GM12878 (cell line): ENCODE measurements around the gene TCEA2. TPM values are rescaled to one million over a fixed set of nuclear protein-coding genes. Genes with fewer than 3 reads are reported as not detected.

Source experiments
- ATAC-seq: fragments of 200-7000 bp; cut with Tn5 transposase; 3 replicates; pipeline ENCODE4 v1.9.1; 2020; ENCODE audit warnings: mild to moderate bottlenecking, moderate library complexity
- BruUV-seq: library from RNA; stranded (reverse); fragments of 400-500 nt; replicated peaks from 2 replicates; lab custom pipeline; 2021; lab: Mats Ljungman, UMichigan
- CTCF ChIA-PET: fragments of 300-600 bp; sonication (Branson Sonifier 250); formaldehyde crosslinking; extraction: SDS; loops from one replicate; lab custom pipeline; 2021; ENCODE audit warnings: inconsistent platforms; lab: Yijun Ruan, JAX
- POLR2A ChIA-PET: fragments of 350-600 bp; formaldehyde crosslinking; extraction: SDS; loops from one replicate; lab custom pipeline; 2021; ENCODE audit warnings: inconsistent platforms; lab: Charles Lee
- RAD21 ChIA-PET: fragments of 300-600 bp; sonication (Branson Sonifier 250); formaldehyde crosslinking; loops from one replicate; lab custom pipeline; 2023; ENCODE audit warnings: antibody characterized with exemption; ENCODE audit not compliant: unreplicated experiment; lab: Charles Lee
- SMC1A ChIA-PET: fragments of 300-600 bp; sonication (Branson Sonifier 250); formaldehyde crosslinking; loops from one replicate; lab custom pipeline; 2023; ENCODE audit not compliant: unreplicated experiment, uncharacterized antibody; lab: Charles Lee
- DNase-seq: peaks from one replicate; pipeline ENCODE4 v3.0.0-alpha.2; 2011; ENCODE audit warnings: low read depth, low spot score
- FAIRE-seq: peaks from 3 replicates; lab custom pipeline; 2011; peaks lifted over from hg19 to GRCh38; lab: Jason Lieb, UNC
- H2AFZ ChIP-seq: 2 replicates; pipeline ENCODE4 v1.6.0; 2011; ENCODE audit warnings: low read depth, low read length, control low read depth; ENCODE audit not compliant: control insufficient read depth
- H3K27ac ChIP-seq: 2 replicates; pipeline ENCODE4 v1.5.1; 2011; ENCODE audit warnings: control low read depth; ENCODE audit not compliant: control insufficient read depth, insufficient read depth
- H3K27me3 ChIP-seq, 2 experiments: replicated peaks in 1 of 2; 2 replicates each; pipeline versions ENCODE4 v1.6.0 to v1.6.1; 2011; ENCODE audit warnings: low read length in 1 of 2; ENCODE audit not compliant: control insufficient read depth in 2 of 2, insufficient read depth in 2 of 2
- H3K36me3 ChIP-seq, 2 experiments: 2 replicates each; pipeline ENCODE4 v1.5.1; 2011; ENCODE audit warnings: low read length in 1 of 2; ENCODE audit not compliant: control insufficient read depth in 2 of 2, insufficient read depth in 2 of 2
- H3K4me1 ChIP-seq: 2 replicates; pipeline ENCODE4 v1.6.1; 2011; ENCODE audit warnings: mild to moderate bottlenecking, low read length, moderate library complexity, mixed read lengths; ENCODE audit not compliant: control insufficient read depth, insufficient read depth
- H3K4me2 ChIP-seq: 2 replicates; pipeline ENCODE4 v1.6.0; 2011; ENCODE audit warnings: control low read depth; ENCODE audit not compliant: control insufficient read depth, insufficient read depth
- H3K4me3 ChIP-seq: fragments of 200-600 bp; sonication (generic); 2 replicates; pipeline ENCODE4 v1.5.1; 2016
- H3K79me2 ChIP-seq: 2 replicates; pipeline ENCODE4 v1.6.0; 2011; ENCODE audit warnings: low read length; ENCODE audit not compliant: control insufficient read depth, insufficient read depth
- H3K9ac ChIP-seq: 2 replicates; pipeline ENCODE4 v1.8.0; 2011; ENCODE audit warnings: low read length, control low read depth, mixed read lengths; ENCODE audit not compliant: control insufficient read depth, insufficient read depth
- H3K9me3 ChIP-seq: replicated peaks from 3 replicates; pipeline ENCODE4 v1.5.1; 2011; ENCODE audit warnings: mild to moderate bottlenecking, low read length; ENCODE audit not compliant: control insufficient read depth, insufficient read depth
- H4K20me1 ChIP-seq: 2 replicates; pipeline ENCODE4 v1.6.0; 2011; ENCODE audit not compliant: control insufficient read depth, insufficient read depth
- EGR1 ChIP-seq, 2 experiments: IDR thresholded peaks; 1 replicate in 1 of 2; 2 replicates in 1 of 2; pipeline ENCODE4 v1.6.1; 2011 to 2012; ENCODE audit warnings: low read depth in 2 of 2, low read length in 2 of 2, borderline replicate concordance in 1 of 2, mild to moderate bottlenecking in 1 of 2, moderate library complexity in 1 of 2
- PML ChIP-seq: IDR thresholded peaks from 2 replicates; pipeline ENCODE4 v1.6.1; 2012; ENCODE audit warnings: low read length, inconsistent platforms
- SMARCA5 ChIP-seq: fragments of 450-650 bp; IDR thresholded peaks from 2 replicates; pipeline ENCODE4 v1.6.1; 2017; ENCODE audit warnings: mild to moderate bottlenecking
- SMC3 ChIP-seq: IDR thresholded peaks from 2 replicates; pipeline ENCODE4 v1.6.1; 2011; ENCODE audit warnings: low read length, improper control_type of control experiment, borderline replicate concordance
- SRF ChIP-seq, 2 experiments: IDR thresholded peaks; 2 replicates each; pipeline ENCODE4 v1.6.1; 2011; ENCODE audit warnings: low read depth in 2 of 2, low read length in 2 of 2, mild to moderate bottlenecking in 1 of 2, moderate library complexity in 1 of 2
- ZNF217 ChIP-seq: fragments of 450-650 bp; IDR thresholded peaks from 2 replicates; pipeline ENCODE4 v1.6.1; 2017; ENCODE audit warnings: antibody characterized with exemption, mild to moderate bottlenecking
- WGBS: methylation state at CpG from one replicate; pipeline ENCODE4 v1.1.6; 2016; ENCODE audit warnings: low lambda C conversion rate; ENCODE audit not compliant: insufficient replicate concordance, insufficient coverage; ENCODE audit errors: missing lambda C conversion rate; 5-methylcytosine and 5-hydroxymethylcytosine counted together
- in situ Hi-C: fragments of 300-500 bp; cut with MboI; formaldehyde crosslinking; loops from 9 replicates; pipeline ENCODE4 v1.14.3; 2018; ENCODE audit warnings: mixed read lengths
- intact Hi-C: fragments of 100-400 bp; cut with micrococcal nuclease; formaldehyde crosslinking; loops from one replicate; pipeline ENCODE4 v1.14.2; 2022; ENCODE audit not compliant: unreplicated experiment
- polyA plus RNA-seq, 11 experiments: library from polyadenylated mRNA; depleted of rRNA in 4 of 11; unstranded in 6 of 11; stranded (reverse) in 5 of 11; fragments of >200 nt; fragmentation: Nextera tagmentation in 4 of 11; fragmentation: Illumina TruSeq in 1 of 11; extraction: Ambion mirVana in 4 of 11; extraction: Trizol in 1 of 11; gene quantifications; 1 replicate in 1 of 11; 2 replicates in 10 of 11; pipeline versions ENCODE4 v1.2.1 to v1.2.3, GENCODE V29; 2011 to 2016; ENCODE audit warnings: inconsistent platforms in 2 of 11, missing spikeins in 2 of 11, low read depth in 1 of 11
- total RNA-seq, 4 experiments: library from RNA; depleted of rRNA in 3 of 4; stranded (reverse); fragments of >200 nt in 3 of 4; fragmentation: Illumina TruSeq in 1 of 4; extraction: Trizol in 1 of 4; gene quantifications; 2 replicates each; pipeline versions ENCODE4 v1.2.1 to v1.2.3, GENCODE V29; 2013 to 2021
- TF ChIP-seq, protein P1 (sequence below): IDR thresholded peaks from 2 replicates; pipeline ENCODE4 v1.6.1; 2011; ENCODE audit warnings: mild to moderate bottlenecking, low read depth, low read length, moderate library complexity; ENCODE audit not compliant: insufficient replicate concordance

TCEA2 gene
- total and polyA plus RNA-seq, 10 of the 15 experiments (the other 5 are each of a cell fraction or from before 2014, with no cell fraction given): 3.4 to 42.5 (median 13.3) TPM

DNA sequence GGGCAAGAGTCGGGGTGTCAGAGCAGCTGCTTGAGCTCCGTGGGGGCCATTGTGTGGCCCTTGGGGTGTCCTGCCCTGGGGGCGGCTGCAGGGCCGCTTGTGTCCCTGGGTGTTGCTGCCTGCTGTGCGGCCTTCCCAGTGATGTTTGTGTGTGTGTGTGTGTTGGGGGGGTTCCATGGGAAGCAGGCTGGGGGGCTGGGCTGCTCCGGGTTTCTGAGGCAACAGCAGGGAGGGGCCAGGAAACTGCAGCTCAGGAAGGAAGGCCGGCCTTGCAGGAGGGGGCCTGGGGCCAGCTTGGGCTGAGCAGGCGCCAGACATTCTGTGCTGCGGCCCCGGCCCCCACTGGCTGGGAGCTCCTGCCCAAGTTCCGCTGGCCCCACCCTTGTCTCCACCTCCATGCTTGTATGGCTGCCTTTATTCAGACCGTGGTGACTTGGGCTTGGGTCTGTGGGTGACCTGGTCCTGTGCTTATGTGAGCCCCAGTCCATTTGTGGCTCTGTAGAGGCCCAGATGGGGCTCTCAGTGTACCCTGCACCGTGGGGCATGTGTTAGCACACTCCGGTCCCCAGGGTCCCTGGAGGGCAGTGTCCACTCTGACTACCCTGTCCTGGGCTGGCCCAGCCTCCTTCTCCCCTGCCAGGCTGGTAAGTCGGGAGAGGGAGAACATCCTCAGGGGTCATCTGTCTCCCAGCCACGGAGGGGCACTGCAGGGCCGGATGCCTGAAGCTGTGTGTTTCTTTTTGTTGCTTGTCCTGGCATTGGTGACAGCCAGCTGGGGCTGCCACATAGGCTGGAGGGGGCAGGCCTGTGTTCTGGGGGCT lies 8.9 kb upstream of the TCEA2 start (continued):
- TF ChIP-seq SMARCA5 (0 out of 2 replicates have a peak, but pooled peaks have one; percentile 27), EGR1 (IDR thresholded peaks at IDR 0.05; ENCODE audit: borderline replicate concordance in 1 of 2, low read depth in 2 of 2, low read length in 2 of 2) (no peak), SMC3 (peak; percentile 46; the same call in 1 of the 2 replicates)
- TF ChIP-seq, protein P1, sequence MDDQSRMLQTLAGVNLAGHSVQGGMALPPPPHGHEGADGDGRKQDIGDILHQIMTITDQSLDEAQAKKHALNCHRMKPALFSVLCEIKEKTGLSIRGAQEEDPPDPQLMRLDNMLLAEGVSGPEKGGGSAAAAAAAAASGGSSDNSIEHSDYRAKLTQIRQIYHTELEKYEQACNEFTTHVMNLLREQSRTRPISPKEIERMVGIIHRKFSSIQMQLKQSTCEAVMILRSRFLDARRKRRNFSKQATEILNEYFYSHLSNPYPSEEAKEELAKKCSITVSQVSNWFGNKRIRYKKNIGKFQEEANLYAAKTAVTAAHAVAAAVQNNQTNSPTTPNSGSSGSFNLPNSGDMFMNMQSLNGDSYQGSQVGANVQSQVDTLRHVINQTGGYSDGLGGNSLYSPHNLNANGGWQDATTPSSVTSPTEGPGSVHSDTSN: no peak

DNA sequence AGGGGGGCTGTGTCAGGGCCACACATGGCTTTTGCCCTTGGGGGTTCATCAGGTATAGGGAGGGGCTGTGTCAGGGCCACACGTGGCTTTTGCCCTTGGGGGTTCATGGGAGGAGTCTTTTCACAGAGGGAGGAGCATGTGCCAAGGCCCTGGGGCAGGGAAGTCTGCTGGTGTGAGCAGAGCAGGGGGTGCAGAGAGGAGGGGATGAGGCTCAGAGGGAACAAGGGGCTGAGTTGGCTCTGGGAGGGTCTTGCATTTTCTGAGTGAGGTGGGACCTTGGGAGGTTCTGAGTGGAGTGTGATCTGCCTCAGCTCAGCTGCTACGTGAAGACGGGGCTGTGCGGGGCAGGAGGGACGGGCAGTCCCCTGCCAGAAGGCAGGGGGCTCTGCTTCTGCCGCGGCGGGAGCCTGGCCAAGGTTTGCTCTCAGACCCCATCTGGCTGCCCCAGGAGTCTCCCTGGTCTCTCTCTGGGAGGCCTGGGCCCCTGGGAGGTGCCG lies 7.6 kb upstream of the TCEA2 start:
- Histone ChIP-seq H3K79me2 (no peaks in the 10 kb centered on the region; the same call in none of the 2 replicates), H3K27ac (peak overlapping the region; percentile 6; the same call in 1 of the 2 replicates), H4K20me1 (no peaks in the 10 kb centered on the region), H3K4me1 (peaks cover 48% of the 10 kb centered on the region), H3K4me3 (no peak overlapping the region), H3K36me3 (no peaks in the 10 kb centered on the region), H3K9ac (no peak overlapping the region), H3K9me3 (no peaks in the 10 kb centered on the region), H3K4me2 (peak overlapping the region; percentile 13), H2AFZ (no peak overlapping the region; the same call in 1 of the 2 replicates), H3K27me3 (peaks cover 0 to 4% of the 10 kb centered on the region in 2 experiments; a peak in 2 of 4 replicates)
- ChIA-PET SMC1A (interaction anchor here (0.6 to 1.8 kb wide), 2 partner anchors 15 to 25 kb away, joined by 3 to 9 read pairs; no protein-coding TSS in a partner anchor), RAD21 (interaction anchor here (1.1 to 7.1 kb wide), 6 partner anchors 15 to 518 kb away, joined by 3 to 78 read pairs (median 6); partner anchors contain the start of gene PTK6), POLR2A (interaction anchor here (0.9 to 2.6 kb wide), 4 partner anchors 16 to 24 kb away, joined by 3 to 28 read pairs (median 4); partner anchors contain the start of gene RGS19), CTCF (interaction anchor here (0.8 to 9.2 kb wide), 6 partner anchors 11 to 153 kb away, joined by 3 to 108 read pairs (median 11); partner anchors contain the start of genes PRPF6 and SAMD10)
- 0 out of 2 replicates have a peak, but pooled peaks have one; percentile 47 for TF ChIP-seq SMARCA5
- TF ChIP-seq SRF (IDR thresholded peaks at IDR 0.05; ENCODE audit: low read depth in 2 of 2, low read length in 2 of 2): no peak
- TF ChIP-seq ZNF217: 0 out of 2 replicates have a peak, but pooled peaks have one; percentile 31
- no peak for TF ChIP-seq PML
- 64% methylated on average over 9 of the region's 9 CpGs for WGBS
- no TSS peak for BruUV-seq
- ATAC-seq (no peak), DNase-seq (no peak), FAIRE-seq (no peak)
- intact Hi-C loops (loop anchor here (5.0 to 10.0 kb wide), 3 partner anchors 73 to 191 kb away; partner anchors contain the start of genes ABHD16B, PRPF6, TPD52L2 and UCKL1), in situ Hi-C loops (no loop called here)
